GM23338 (cell line): ENCODE results near the gene GSS. TPM values are rescaled to one million over a fixed set of nuclear protein-coding genes. Genes with fewer than 3 reads are reported as not detected.

ENCODE experiments used
- ATAC-seq: fragments of 200-7000 bp; cut with Tn5 transposase; 3 replicates; pipeline ENCODE4 v1.9.1; 2020
- DNase-seq: peaks from one replicate; pipeline ENCODE4 v3.0.0-alpha.2; 2015; ENCODE audit warnings: low spot score
- H2AFZ ChIP-seq: fragments of 200-600 bp; sonication (generic); 2 replicates; pipeline ENCODE4 v1.8.0; 2016; ENCODE audit warnings: antibody characterized with exemption, mild to moderate bottlenecking, moderate library complexity
- H3F3A ChIP-seq: fragments of 200-600 bp; sonication (generic); replicated peaks from 2 replicates; pipeline ENCODE4 v1.8.0; 2017; ENCODE audit warnings: antibody characterized with exemption, mixed run types, low read depth
- H3K27ac ChIP-seq: fragments of 200-600 bp; sonication (generic); 2 replicates; pipeline ENCODE4 v1.6.1; 2016; ENCODE audit warnings: low read depth
- H3K27me3 ChIP-seq: fragments of 200-600 bp; sonication (generic); 2 replicates; pipeline ENCODE4 v1.8.0; 2016; ENCODE audit warnings: mild to moderate bottlenecking, mixed run types, moderate library complexity; ENCODE audit not compliant: insufficient read depth
- H3K36me3 ChIP-seq: fragments of 200-600 bp; sonication (generic); 2 replicates; pipeline ENCODE4 v1.8.0; 2016; ENCODE audit warnings: mild to moderate bottlenecking; ENCODE audit not compliant: insufficient read depth
- H3K4me1 ChIP-seq: fragments of 200-600 bp; sonication (generic); 2 replicates; pipeline ENCODE4 v1.8.0; 2016; ENCODE audit warnings: mild to moderate bottlenecking, moderate library complexity; ENCODE audit not compliant: insufficient read depth
- H3K4me2 ChIP-seq: fragments of 200-600 bp; sonication (generic); 2 replicates; pipeline ENCODE4 v1.7.1; 2017; ENCODE audit warnings: mixed run types
- H3K4me3 ChIP-seq: fragments of 200-600 bp; sonication (generic); 2 replicates; pipeline ENCODE4 v1.6.1; 2016; ENCODE audit warnings: mixed run types
- H3K79me2 ChIP-seq: fragments of 200-600 bp; sonication (generic); replicated peaks from 2 replicates; pipeline ENCODE4 v1.8.0; 2017; ENCODE audit warnings: mild to moderate bottlenecking; ENCODE audit not compliant: insufficient read depth
- H3K9me2 ChIP-seq: fragments of 200-600 bp; sonication (generic); 2 replicates; pipeline ENCODE4 v1.8.0; 2017; ENCODE audit not compliant: insufficient read depth
- H4K20me1 ChIP-seq: fragments of 200-600 bp; sonication (generic); replicated peaks from 2 replicates; pipeline ENCODE4 v1.8.0; 2017; ENCODE audit warnings: mild to moderate bottlenecking; ENCODE audit not compliant: insufficient read depth
- H3K27ac Mint-ChIP-seq: 2 replicates; pipeline ENCODE4 v1.8.0; 2020; ENCODE audit warnings: inconsistent platforms, mild to moderate bottlenecking, moderate library complexity, mixed read lengths
- H3K27me3 Mint-ChIP-seq: 3 replicates; pipeline ENCODE4 v1.8.0; 2022; ENCODE audit warnings: low read depth, mild to moderate bottlenecking, moderate library complexity, mixed read lengths, inconsistent platforms; ENCODE audit not compliant: insufficient read depth, poor library complexity
- H3K36me3 Mint-ChIP-seq: 3 replicates; pipeline ENCODE4 v1.8.0; 2021; ENCODE audit warnings: low read depth, mild to moderate bottlenecking, inconsistent platforms, moderate library complexity, mixed read lengths
- H3K4me1 Mint-ChIP-seq: 3 replicates; pipeline ENCODE4 v1.8.0; 2020; ENCODE audit warnings: mild to moderate bottlenecking, inconsistent platforms, mixed read lengths
- H3K4me3 Mint-ChIP-seq: 3 replicates; pipeline ENCODE4 v1.8.0; 2021; ENCODE audit warnings: moderate library complexity, mild to moderate bottlenecking, inconsistent platforms, mixed read lengths
- H3K9me3 Mint-ChIP-seq: 3 replicates; pipeline ENCODE4 v1.8.0; 2020; ENCODE audit warnings: moderate library complexity, mild to moderate bottlenecking, inconsistent platforms, mixed read lengths
- EZH2phosphoT487 ChIP-seq: fragments of 200-600 bp; sonication (generic); IDR thresholded peaks from one replicate; pipeline ENCODE4 v1.8.1; 2018; ENCODE audit warnings: antibody characterized with exemption; ENCODE audit not compliant: unreplicated experiment
- POLR2AphosphoS5 ChIP-seq: IDR thresholded peaks from 2 replicates; pipeline ENCODE4 v1.6.1; 2016; ENCODE audit warnings: antibody characterized with exemption, low read depth
- ZNF114 ChIP-seq: fragments of 250-450 bp; sonication (Bioruptor Pico); IDR thresholded peaks from 2 replicates; pipeline ENCODE4 v1.5.0; 2020; ENCODE audit warnings: mild to moderate bottlenecking, moderate library complexity
- ZNF462 ChIP-seq: fragments of 250-450 bp; sonication (Bioruptor Pico); IDR thresholded peaks from 2 replicates; pipeline ENCODE4 v1.5.0; 2020; ENCODE audit warnings: mild to moderate bottlenecking, moderate library complexity
- polyA plus RNA-seq: library from polyadenylated mRNA; unstranded; fragments of >200 nt; fragmentation: Nextera tagmentation; extraction: Ambion mirVana; gene quantifications from 2 replicates; pipeline ENCODE4 v1.2.1, GENCODE V29; 2016
- total RNA-seq: library from RNA; depleted of rRNA; stranded (reverse); fragments of >200 nt; shearing (Covaris generic); gene quantifications from 2 replicates; pipeline ENCODE4 v1.2.3, GENCODE V29; 2014

Gene GSS
- total and polyA plus RNA-seq, 2 experiments from 2014 or later = 34.0 to 63.3 TPM

GRCh38 chr20:34971561-34972235 is 16.1 kb upstream of the GSS start:
- DNase-seq (no peak), ATAC-seq (no peak)
- Mint-ChIP-seq H3K27me3 (peaks cover 5% of the 10 kb centered on the region), H3K36me3 (no peaks in the 10 kb centered on the region), H3K4me1 (no peaks in the 10 kb centered on the region; the same call in none of the 3 replicates), H3K4me3 (no peak overlapping the region), H3K27ac (no peak overlapping the region), H3K9me3 (no peaks in the 10 kb centered on the region)
- H3K4me3 ChIP-seq = no peak overlapping the region
- H3F3A ChIP-seq = 0 out of 2 replicates have a peak, but pooled peaks cover 2% of the 10 kb centered on the region
- no peaks in the 10 kb centered on the region for H3K27me3 ChIP-seq
- no peak overlapping the region for H3K4me2 ChIP-seq
- H3K9me2 ChIP-seq = no peaks in the 10 kb centered on the region
- no peaks in the 10 kb centered on the region for H3K36me3 ChIP-seq
- H4K20me1 ChIP-seq = no peaks in the 10 kb centered on the region
- no peaks in the 10 kb centered on the region for H3K79me2 ChIP-seq
- TF ChIP-seq ZNF462 (CRISPR knock-in tag) = no peak
- no peak for TF ChIP-seq ZNF114
- H2AFZ ChIP-seq = no peak overlapping the region
- H3K27ac ChIP-seq = no peak overlapping the region
- no peaks in the 10 kb centered on the region for H3K4me1 ChIP-seq

- Mint-ChIP-seq H3K9me3 (no peaks in the 10 kb centered on the region), H3K4me3 (no peak overlapping the region), H3K36me3 (no peaks in the 10 kb centered on the region), H3K4me1 (no peaks in the 10 kb centered on the region; the same call in none of the 3 replicates), H3K27ac (no peak overlapping the region), H3K27me3 (peaks cover 5% of the 10 kb centered on the region)
- Histone ChIP-seq H3K4me1 (no peaks in the 10 kb centered on the region), H3F3A (0 out of 2 replicates have a peak, but pooled peaks cover 2% of the 10 kb centered on the region), H3K27me3 (no peaks in the 10 kb centered on the region), H4K20me1 (no peaks in the 10 kb centered on the region), H3K9me2 (no peaks in the 10 kb centered on the region), H2AFZ (no peak overlapping the region), H3K4me2 (no peak overlapping the region), H3K27ac (no peak overlapping the region), H3K4me3 (no peak overlapping the region), H3K36me3 (no peaks in the 10 kb centered on the region), H3K79me2 (no peaks in the 10 kb centered on the region)
- ATAC-seq = no peak
- DNase-seq = no peak
- TF ChIP-seq POLR2AphosphoS5 (no peak), ZNF462 (CRISPR knock-in tag) (no peak), EZH2phosphoT487 (no peak), ZNF114 (no peak)
Observed at GRCh38 chr20:34970846-34971560, 15.4 kb upstream of the GSS start.
